ENCODE measurements around the gene CDCP1.

The CDCP1 gene

GRCh38 chr3:45100981-45101407 is 45.2 kb downstream of the CDCP1 start:
- H3K4me3 ChIP-seq (ENCODE audit: low read depth, low read length), result no peak overlapping the region
- peak; percentile 29 for DNase-seq (ENCODE audit: low read depth, low spot score)
- in situ Hi-C loops (cut with HindIII; ENCODE audit: low sequenced_read_pairs), result no loop called here
- TF ChIP-seq, protein P1, sequence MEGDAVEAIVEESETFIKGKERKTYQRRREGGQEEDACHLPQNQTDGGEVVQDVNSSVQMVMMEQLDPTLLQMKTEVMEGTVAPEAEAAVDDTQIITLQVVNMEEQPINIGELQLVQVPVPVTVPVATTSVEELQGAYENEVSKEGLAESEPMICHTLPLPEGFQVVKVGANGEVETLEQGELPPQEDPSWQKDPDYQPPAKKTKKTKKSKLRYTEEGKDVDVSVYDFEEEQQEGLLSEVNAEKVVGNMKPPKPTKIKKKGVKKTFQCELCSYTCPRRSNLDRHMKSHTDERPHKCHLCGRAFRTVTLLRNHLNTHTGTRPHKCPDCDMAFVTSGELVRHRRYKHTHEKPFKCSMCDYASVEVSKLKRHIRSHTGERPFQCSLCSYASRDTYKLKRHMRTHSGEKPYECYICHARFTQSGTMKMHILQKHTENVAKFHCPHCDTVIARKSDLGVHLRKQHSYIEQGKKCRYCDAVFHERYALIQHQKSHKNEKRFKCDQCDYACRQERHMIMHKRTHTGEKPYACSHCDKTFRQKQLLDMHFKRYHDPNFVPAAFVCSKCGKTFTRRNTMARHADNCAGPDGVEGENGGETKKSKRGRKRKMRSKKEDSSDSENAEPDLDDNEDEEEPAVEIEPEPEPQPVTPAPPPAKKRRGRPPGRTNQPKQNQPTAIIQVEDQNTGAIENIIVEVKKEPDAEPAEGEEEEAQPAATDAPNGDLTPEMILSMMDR (IDR thresholded peaks at IDR 0.05; ENCODE audit: low read depth, low read length), result no peak

DNA sequence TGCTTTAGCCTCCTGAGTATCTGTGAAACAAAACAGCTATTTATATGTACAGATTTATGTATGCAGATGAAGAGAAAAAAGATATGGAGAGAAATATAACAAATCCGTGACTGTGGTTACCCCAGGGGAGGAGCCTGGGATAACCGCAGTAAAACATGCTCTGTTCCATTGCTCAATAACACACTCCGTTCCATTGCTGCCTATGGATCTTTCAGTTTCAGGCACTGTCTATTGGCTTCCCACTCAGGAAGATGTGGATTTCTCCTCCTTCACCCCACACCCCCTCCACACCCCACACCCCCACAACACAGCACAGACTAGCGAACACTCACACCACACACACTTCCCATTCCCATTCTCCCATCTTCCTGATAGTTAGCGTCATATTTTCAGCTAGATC is 47.9 kb downstream of the CDCP1 start:
- TF ChIP-seq, protein P1 (IDR thresholded peaks at IDR 0.05; ENCODE audit: low read depth, low read length), result no peak
- in situ Hi-C loops (cut with HindIII; ENCODE audit: low sequenced_read_pairs), result no loop called here

DNA sequence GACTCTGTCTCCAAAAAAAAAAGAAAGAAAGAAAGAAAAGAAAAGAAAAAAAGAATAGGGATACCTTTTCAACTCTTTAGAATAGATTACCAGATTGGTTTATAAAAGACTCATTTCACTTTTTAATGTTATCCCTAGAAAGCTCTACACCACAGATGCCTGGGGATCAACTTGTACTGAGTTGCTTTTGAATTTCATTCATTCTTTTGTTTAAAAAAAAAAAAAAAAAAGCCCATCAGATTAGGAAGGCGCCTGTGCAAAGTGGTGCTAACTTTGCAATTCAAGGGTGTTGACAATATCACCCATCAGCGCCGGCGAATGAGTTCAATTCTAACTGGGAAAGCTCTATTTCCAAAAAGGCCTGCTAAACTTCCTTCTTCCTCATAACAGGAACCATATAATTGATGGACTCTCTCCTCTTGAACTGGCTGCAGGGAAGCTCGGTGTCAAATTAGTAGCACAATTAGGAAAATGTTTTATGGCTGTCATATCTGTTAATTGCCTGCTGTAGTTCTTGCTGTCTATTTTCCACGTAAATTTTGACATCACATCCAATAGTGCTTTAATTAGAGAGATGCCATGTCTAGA is 48.8 kb downstream of the CDCP1 start:
- DNase-seq (ENCODE audit: low read depth, low spot score), result no peak
- TF ChIP-seq, protein P1 (IDR thresholded peaks at IDR 0.05; ENCODE audit: low read depth, low read length), result no peak
- no peak overlapping the region for H3K4me3 ChIP-seq (ENCODE audit: low read depth, low read length)
- in situ Hi-C loops (cut with HindIII; ENCODE audit: low sequenced_read_pairs), result no loop called here

More for the DNA sequence above, 47.9 kb downstream of the CDCP1 start:
- no peak overlapping the region for H3K4me3 ChIP-seq (ENCODE audit: low read depth, low read length)
- no peak for DNase-seq (ENCODE audit: low read depth, low spot score)

GRCh38 chr3:45095916-45096526 is 50.2 kb downstream of the CDCP1 start:
- no peak for DNase-seq (ENCODE audit: low read depth, low spot score)
- TF ChIP-seq, protein P1 (IDR thresholded peaks at IDR 0.05; ENCODE audit: low read depth, low read length), result no peak
- H3K4me3 ChIP-seq (ENCODE audit: low read depth, low read length), result no peak overlapping the region
- in situ Hi-C loops (cut with HindIII; ENCODE audit: low sequenced_read_pairs), result no loop called here

DNA sequence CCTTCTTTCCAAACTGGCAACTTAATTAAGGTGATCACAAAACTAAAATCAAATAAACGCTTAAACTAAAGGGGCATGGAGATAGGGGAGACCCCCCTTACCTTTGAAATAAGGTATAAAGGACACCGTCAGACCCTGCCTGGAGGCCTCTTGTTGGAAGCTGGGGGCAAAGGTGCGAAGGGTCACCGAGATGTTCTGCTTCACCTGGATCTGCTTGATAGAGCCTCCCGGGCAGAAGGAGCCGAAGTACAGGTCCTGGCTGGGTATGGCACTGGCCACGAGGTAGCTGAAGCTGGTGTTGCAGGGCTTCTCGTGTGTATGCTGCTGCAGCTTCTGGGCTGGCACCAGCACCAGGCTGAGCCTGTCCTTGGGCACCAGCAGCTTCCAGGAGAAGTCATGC is 53.0 kb downstream of the CDCP1 start:
- in situ Hi-C loops (cut with HindIII; ENCODE audit: low sequenced_read_pairs), result no loop called here
- DNase-seq (ENCODE audit: low read depth, low spot score), result no peak
- TF ChIP-seq, protein P1 (IDR thresholded peaks at IDR 0.05; ENCODE audit: low read depth, low read length), result no peak

DNA sequence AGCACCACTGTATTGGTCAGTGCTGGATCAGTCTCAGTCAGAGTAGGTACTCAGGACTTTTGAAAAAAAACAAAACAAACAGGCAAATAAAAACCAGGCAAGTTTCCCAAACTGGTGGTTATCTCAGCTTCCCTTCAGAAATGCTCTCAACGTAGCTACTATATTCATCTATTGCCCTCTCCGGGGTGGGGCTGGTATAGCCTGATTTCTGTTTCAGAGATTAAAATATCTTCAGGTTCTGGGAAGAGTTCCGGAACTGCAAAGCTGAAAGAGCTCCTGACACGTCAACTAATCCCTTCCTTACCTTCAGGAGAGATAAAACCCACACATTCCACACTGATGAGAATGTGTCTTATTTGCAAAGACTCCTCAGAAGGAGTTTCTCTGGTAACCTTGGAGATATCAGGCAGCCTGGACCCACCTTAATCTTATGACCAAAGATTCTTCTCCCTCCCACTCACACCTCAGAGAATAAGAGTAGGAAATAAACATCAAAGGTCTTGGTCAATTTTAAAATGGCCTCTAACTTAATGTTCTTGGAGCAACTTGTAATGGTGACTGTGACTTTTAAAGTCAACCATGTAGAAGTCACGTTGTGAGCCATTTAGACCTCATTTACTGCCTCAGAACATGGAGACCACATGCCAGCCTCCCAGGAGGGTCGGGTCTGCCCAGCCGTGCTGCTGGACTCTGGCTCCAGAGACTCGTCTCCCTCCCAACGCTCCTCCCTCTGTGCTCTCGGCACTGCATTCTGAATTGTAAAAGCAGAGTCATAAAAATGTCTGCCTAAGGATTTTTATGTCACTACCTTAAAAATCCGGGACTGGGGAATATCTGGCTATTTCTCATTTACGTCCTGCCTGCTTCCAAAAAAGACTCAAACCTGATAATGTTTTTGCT is 53.8 kb downstream of the CDCP1 start:
- peak; percentile 71 for DNase-seq (ENCODE audit: low read depth, low spot score)
- no peak overlapping the region for H3K4me3 ChIP-seq (ENCODE audit: low read depth, low read length)
- in situ Hi-C loops (cut with HindIII; ENCODE audit: low sequenced_read_pairs), result no loop called here
- TF ChIP-seq, protein P1 (IDR thresholded peaks at IDR 0.05; ENCODE audit: low read depth, low read length), result no peak

More for the DNA sequence above, 53.0 kb downstream of the CDCP1 start:
- no peak overlapping the region for H3K4me3 ChIP-seq (ENCODE audit: low read depth, low read length)

Measured in astrocyte of the spinal cord (primary cell).